HG03039 (cell line): ENCODE data around the gene ITPK1.

Source experiments
- ATAC-seq: cut with Tn5 transposase; IDR thresholded peaks from one replicate; pipeline ENCODE4 v1.9.1; 2021; ENCODE audit warnings: mild to moderate bottlenecking, moderate library complexity; ENCODE audit not compliant: unreplicated experiment

The ITPK1 gene

GRCh38 chr14:92994131-92994676, 121.5 kb downstream of the ITPK1 start:
- ATAC-seq = no peak

GRCh38 chr14:92993302-92993701, 122.4 kb downstream of the ITPK1 start:
- no peak for ATAC-seq

DNA sequence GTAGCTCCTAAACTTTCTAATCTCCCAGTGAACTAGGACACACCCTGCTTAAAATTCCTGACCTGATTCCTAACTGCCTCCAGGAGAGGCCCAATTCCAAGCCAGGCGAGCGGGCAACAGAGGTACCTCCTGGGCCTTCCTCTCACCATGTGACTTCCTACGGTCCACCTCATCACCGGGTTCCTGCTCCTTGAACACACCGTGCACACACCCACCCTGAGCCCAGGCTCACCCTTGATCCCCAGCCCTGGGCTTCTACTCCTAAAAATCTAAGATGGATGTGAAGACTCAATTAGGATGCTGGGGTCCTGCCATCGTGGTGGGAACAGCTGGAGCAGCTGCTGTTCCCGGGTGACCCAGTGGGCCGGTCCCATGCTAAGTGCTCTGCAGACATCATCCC, 124.2 kb downstream of the ITPK1 start:
- no peak for ATAC-seq

GRCh38 chr14:92990456-92991430, 125.0 kb downstream of the ITPK1 start:
- no peak for ATAC-seq

DNA sequence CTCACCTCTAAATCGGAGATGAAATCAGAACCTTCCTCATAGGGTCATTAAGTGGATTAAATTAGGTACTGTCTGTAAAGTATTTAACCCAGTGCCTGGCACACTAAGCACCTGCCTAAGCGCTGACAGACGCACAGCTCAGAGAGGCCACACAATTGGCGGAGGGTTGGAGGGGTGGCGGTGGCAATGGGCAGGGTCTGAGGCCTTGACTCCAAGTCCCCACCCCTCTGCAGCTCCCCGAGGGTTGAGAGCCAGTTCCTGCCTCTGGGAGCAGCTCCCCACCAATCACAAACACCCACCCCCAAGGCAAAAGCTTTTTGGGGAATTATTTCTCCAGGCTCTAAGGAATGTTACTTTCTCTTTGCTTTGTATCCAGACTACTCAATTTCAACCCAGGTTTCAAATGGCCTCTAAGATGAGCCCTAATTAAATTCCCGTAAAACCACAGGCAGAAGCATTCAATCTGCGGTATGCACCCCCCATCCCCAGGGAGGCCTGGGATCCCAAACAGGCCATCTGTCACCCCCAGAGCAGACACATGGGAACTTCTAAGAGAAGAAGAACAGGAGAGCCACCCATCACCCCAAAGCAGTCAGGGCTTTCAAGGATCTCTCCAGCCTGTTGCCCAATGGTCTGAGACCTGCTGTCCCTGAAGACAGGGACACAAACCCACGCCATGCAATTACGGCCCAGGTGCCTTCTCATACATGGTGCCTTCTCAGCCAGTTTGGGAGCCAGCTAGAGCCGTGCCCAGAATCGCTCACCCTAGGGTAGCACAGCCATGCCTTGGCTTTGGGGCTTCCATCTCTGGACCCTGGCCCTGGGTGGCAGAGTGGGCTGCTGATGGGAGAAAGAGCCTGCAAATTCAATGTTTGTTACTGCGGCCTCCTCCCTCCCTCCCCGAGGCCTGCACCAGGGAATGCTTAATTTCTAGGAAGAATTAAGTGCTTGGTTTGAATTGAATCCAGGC, 126.7 kb downstream of the ITPK1 start:
- no peak for ATAC-seq

DNA sequence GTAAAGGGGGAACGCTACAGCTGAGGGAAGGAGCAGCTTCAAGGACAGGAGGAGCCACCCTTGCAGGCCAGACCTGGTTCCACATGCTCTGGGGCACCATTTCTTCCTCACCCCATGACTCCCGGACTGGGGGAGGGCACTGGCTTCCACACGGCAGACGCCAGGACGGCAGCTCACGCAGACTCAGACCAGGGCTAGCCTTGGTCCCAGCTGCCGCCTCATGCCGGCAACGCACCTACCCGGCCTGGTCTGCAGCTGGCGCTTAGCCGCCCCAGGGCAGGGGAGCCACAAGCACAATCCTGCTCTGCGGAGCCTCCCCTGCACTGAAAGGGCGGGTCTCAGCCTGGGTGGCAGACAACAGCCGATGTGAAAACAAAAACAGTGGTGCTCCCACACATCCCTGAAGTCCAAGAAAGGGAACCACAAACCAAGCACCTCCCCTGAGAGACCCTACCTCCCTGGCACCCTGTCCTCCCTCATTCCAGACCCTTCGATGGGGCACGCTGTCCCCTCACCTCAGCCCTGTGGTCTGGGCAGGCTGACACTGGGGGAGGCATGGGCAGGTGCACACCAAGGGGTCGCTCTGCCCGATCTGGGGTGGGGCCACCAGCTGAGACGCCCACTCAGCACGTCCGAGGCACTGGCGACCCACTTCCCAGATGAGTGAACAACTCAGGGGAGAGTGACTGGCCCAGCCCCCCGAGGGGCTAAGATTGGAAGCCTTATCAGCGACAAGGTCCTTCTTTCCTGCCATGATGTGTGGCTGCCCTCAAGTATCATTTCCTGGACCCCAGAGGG, 127.8 kb downstream of the ITPK1 start:
- ATAC-seq = no peak

DNA sequence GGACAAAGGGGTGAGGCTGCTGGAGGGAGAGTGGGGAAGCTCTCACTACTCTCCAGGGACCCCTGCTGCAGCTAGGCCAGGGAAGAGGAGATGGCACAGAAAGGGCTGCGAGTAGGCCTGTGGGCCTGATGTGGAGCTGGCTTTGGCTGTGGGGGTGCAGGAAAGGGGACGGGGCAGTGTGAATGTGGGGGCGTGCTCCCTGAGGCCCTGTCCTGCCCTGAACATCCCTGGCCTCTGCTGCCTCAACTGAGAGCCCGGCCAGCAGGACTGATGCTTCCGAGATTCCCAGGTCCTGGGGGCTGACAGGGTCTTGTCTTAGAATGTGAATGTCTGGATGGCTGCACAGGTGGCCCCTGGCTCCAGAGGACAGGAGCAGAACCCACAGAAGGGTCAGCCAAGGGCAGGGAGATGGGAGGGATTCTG, 128.6 kb downstream of the ITPK1 start:
- no peak for ATAC-seq

- no peak for ATAC-seq
Measured at GRCh38 chr14:92986254-92987147, 129.2 kb downstream of the ITPK1 start.

GRCh38 chr14:92985521-92985920, 130.2 kb downstream of the ITPK1 start:
- no peak for ATAC-seq

DNA sequence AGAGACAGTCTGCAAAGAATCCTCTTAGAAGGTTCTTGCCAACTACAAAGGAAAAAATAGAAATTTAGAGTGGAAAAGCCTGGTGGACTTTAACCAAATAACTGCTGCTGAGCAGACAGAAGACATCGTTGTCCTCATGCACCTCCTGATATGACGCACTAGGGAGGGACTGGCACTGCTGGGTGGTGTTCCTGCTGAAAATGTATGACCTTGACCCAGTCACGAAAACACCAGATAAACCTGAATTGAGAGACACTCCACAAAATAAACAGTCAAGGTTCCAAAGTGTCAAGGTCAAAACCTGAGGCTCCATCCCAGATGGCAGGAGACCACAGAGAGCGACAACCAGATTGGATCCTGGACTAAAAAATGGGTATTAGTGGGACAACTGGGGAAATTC, 130.8 kb downstream of the ITPK1 start:
- no peak for ATAC-seq

- no peak for ATAC-seq
Measured at GRCh38 chr14:92984082-92984788, 131.5 kb downstream of the ITPK1 start.

- no peak for ATAC-seq
Measured at GRCh38 chr14:92982956-92983355, 132.8 kb downstream of the ITPK1 start.

- ATAC-seq = no peak
Measured at GRCh38 chr14:92981726-92982125, 134.0 kb downstream of the ITPK1 start.

- no peak for ATAC-seq
Measured at GRCh38 chr14:92980866-92981265, 134.9 kb downstream of the ITPK1 start.

GRCh38 chr14:92978229-92979021, 137.3 kb downstream of the ITPK1 start:
- no peak for ATAC-seq

GRCh38 chr14:92976268-92976667, 139.5 kb downstream of the ITPK1 start:
- no peak for ATAC-seq

GRCh38 chr14:92974541-92975345, 141.0 kb downstream of the ITPK1 start:
- no peak for ATAC-seq
